DMS79 treated with DMSO at 0.1 percent for 48 hours (cell line): ENCODE data around the gene PREP.
A peak's percentile ranks its signal among the peaks of the same experiment; 100 is the strongest.
"Not testable (repeated sequence)": the region's sequence is repeated elsewhere in the genome, so short reads cannot be mapped to it uniquely, and the experiment has no call there.

Experiments used
- DNase-seq: peaks from one replicate; lab custom pipeline; 2025; lab: John Stamatoyannopoulos, UW

PREP gene

GRCh38 chr6:105402939-105403935 lies at the start of gene PREP:
TSS of gene PREP (minus strand) at chr6:105403082. CDS start at chr6:105402891, 191 bp downstream.
- peak; percentile 72 for DNase-seq

- DNase-seq = no peak
These were observed 49.5 kb upstream of the PREP start for GRCh38 chr6:105452376-105452775.

DNA sequence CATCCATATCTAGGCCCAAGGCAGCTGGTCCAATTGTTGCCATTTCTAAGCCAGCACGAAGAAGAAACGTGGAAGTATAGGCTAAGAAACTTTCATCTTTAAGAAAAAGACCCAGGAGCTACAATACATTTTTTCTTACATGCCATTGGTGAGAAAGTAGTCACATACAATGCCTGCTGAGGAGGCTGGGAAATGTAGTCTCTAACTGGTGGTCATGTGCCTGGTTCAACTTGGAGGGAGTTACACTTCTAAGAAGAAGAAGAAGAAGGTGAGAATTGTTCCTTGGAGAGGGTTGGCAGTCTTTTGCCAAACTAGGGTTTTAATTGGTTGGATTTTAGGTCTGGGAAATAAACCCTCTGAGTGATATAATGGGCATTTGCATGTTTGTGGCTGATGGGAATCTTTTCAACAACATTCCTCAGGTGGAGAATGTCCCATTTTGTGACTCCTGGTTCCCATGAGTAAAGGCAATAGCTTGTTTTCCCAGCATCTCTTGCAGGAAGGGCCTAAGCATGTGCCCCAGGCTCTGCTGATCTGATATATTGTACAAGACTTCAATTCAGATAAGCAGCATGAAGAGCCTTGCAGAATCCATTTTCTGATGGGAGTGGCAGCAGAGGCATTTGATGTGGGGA lies 47.0 kb upstream of the PREP start:
- no peak for DNase-seq

DNA sequence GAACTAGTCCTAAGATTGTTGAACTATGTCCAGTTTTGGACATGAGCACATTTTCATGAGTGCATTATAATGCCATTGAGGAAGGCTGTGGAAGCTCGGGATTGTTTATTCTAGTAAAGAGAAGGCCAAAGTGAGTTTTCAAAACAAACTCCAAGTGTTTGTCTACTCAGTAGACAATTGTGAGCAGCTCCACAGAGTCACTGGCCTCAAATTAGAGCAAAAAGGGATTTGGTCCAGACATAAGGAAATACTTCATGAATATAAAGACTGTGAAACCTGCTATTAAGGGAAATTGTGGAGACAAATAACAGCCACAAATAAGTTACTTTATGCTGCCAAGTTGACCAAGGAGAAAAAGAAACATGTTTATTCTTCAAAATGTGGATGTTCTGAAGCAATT lies 42.6 kb upstream of the PREP start:
- DNase-seq = no peak

DNA sequence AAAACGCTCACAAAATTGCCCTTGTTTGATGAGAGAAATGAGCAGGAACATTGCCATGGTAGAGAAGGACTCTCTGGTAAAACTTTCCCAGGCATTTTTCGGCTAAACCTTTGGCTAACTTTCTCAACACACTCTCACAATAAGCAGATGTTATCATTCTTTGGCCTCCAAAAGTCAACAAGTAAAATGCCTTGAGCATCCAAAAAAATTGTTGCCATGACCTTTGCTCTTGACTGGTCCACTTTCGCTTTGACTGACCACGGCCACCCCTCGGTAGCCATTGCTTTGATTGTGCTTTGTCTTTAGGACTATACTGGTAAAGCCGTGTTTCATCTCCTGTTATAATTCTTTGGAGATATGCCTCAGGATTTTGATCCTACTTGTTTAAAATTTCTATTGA lies 41.1 kb upstream of the PREP start:
- no peak for DNase-seq

GRCh38 chr6:105442369-105442768 lies 39.5 kb upstream of the PREP start:
- no peak for DNase-seq

DNA sequence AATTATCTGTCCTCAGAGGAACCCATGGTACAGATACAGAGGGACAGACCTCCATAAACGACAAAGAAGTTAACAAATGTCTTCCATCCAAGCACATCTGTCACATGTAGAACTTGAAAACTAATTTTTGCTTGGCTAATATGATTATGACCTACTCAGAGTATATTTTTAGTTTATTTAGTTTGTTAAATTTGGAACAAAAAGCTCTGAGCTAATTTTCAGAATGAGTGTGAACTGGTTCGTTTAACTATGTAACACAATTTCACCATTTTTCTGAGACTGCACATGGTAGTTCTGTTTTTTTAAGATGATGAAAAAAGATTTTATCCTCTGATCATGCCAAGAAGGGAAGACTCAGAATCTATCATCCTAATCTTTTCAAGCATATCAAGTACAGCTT lies 34.4 kb upstream of the PREP start:
- no peak for DNase-seq

- DNase-seq = no peak
These were observed 30.8 kb upstream of the PREP start for GRCh38 chr6:105433723-105434122.

- no peak for DNase-seq
These were observed 29.9 kb upstream of the PREP start for GRCh38 chr6:105432797-105433196.

GRCh38 chr6:105431226-105431625 lies 28.3 kb upstream of the PREP start:
- DNase-seq = peak; percentile 37

GRCh38 chr6:105430685-105431084 lies 27.8 kb upstream of the PREP start:
- peak; percentile 54 for DNase-seq

- DNase-seq = no peak
These were observed 26.8 kb upstream of the PREP start for GRCh38 chr6:105429676-105430075.

GRCh38 chr6:105428342-105428957 lies 25.6 kb upstream of the PREP start:
- DNase-seq = no peak

GRCh38 chr6:105424175-105424783 lies 21.4 kb upstream of the PREP start:
- DNase-seq = peak; percentile 13

GRCh38 chr6:105416971-105417370 lies 14.1 kb upstream of the PREP start:
- DNase-seq = not testable (repeated sequence)

DNA sequence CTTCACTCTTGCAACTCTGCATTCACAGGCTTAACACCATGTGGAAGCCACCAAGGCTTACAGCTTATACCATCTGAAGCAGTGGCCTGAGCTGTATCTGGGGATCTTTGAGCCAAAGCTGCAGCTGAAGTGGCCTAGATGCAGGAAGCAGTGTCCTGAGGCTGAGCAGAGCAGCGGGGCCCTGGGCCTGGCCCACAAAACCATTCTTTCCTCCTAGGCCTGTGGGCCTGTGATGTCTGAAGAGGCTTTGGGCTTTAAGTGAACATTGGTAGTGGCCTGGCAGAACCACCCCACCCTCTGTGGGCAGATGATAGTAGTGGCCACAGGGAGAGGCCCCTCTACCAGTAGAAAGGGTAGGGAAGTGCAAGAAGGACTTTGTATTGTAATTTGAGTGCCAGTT lies 6.9 kb upstream of the PREP start:
- no peak for DNase-seq

DNA sequence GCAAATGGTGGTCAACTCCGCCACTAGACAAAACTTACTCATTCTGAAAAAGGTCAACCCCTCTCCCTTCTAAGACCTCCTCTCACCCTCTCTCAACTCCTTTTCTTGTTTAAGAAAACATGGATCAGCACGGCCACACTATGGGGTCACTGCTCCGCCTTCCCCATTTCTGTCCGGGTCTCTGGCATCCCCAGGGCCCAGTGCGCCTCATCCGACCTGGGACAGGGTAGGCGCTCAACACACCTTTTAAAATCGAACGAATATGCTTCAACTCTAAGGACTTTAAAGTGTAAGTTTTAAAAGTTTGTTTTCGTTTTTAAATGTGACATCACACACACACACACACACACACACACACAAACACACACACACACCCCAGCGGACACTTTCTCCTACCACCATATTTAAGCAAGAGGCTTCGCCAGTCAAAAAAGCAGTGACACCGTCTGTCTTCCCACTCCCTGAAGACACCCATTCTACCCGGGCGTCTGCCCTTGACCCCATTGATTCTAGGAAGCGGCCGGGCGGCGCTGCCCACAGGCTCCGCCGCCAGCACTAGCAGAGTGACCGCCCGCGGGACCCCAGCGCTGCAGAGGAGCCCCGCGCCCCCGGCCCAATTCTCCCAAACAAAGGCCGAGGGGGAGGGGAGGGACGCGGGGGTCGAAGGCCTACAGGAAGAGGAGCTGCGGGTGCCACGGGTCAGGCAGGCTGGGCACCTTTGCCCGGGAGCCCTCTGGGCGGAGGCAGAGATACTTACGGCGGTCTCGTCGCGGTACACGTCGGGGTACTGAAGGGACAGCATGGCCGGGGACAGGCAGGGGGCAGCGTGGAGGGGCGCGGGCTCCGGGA lies 568 bp downstream of the PREP start:
- DNase-seq = peak; percentile 21

DNA sequence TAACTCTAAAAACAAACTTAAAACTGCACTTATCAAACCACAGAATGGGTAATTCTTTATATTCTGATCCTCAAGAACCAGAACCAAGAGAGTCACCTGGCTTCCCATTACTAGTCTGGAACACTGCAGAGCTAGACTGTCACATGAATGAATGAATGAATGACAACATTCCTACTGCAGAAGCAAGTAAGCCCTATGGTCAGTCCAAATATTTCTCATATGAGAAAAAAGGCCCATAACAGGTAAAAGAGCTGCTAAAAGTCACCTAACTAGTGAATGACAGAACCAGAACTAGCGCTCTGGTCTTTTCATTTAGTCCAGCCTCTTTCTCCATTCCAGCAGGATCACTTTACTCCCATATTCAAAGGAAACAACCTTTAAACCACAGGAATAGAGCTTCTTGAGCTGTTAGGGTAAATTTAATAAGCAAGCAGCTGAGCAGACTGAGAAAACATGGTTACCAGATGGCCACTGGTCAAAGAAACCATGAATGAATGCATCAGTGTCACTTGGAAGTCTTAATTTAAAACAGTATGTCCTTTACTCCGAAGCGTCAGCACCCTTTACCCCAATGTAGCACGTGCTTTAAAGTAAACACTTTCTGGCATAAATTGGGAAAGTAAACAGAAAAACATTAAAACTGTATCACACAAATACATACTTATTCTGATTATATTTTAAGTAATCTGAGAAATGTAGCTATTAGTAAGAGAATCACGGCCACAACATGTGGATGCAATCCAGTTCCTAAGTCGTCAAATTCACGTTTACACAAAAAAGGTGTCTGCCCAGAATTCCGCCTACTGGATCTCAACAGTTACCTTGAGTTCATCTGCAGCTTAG lies 1.4 kb downstream of the PREP start:
- DNase-seq = no peak

DNA sequence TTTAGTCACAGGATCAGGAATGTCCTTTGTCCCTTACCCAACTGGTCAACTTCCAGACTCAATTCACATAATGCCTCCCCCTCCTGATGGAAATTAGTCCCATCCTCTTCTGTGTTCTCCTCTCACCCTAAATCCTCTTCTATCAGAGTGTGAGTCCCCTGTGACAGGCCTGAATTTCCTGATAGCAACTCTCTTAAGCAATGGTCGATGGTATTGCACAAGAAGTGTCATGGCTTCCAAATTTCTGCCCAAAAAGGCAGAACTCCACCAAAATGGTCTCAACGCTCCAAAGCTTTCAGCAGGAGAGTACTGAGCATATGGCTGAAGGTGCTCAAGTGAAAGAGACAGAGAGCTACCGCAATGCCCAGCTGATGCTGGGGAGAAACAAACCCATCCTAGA lies 2.4 kb downstream of the PREP start:
- DNase-seq = no peak

- DNase-seq = no peak
These were observed 4.0 kb downstream of the PREP start for GRCh38 chr6:105398859-105399258.
